Measurements from ENCODE around the gene DEGS2.

Gene DEGS2

GRCh38 chr14:100104523-100105300 lies 54.7 kb downstream of the DEGS2 start:
- TF ChIP-seq EZH2 (optimal IDR thresholded peaks at IDR 0.05; ENCODE audit: low read depth, low read length) (no peak), CTCF (IDR thresholded peaks at IDR 0.05; ENCODE audit: low read length) (no peak), EZH2phosphoT487 (IDR thresholded peaks at IDR 0.05; ENCODE audit: low read length) (no peak)
- Histone ChIP-seq H3K27me3 (replicated peaks; ENCODE audit: insufficient read depth, low read length) (no peaks in the 10 kb centered on the region), H3K36me3 (replicated peaks; ENCODE audit: insufficient read depth, low read length) (no peaks in the 10 kb centered on the region), H3K4me1 (ENCODE audit: low read length) (no peaks in the 10 kb centered on the region), H3K9me3 (replicated peaks; ENCODE audit: insufficient read depth, low read length) (no peaks in the 10 kb centered on the region), H3K79me2 (ENCODE audit: low read length) (no peaks in the 10 kb centered on the region), H3K4me2 (ENCODE audit: low read depth, low read length) (no peak overlapping the region), H3K4me3 (ENCODE audit: low read length) (no peak overlapping the region), H2AFZ (ENCODE audit: low read length) (no peak overlapping the region), H4K20me1 (ENCODE audit: insufficient read depth, low read length) (no peaks in the 10 kb centered on the region), H3F3A (ENCODE audit: insufficient read depth, low read length) (no peaks in the 10 kb centered on the region), H3K9ac (ENCODE audit: low read length) (no peak overlapping the region), H3K27ac (ENCODE audit: low read length) (no peak overlapping the region), H3K9me2 (replicated peaks; ENCODE audit: insufficient read depth, low read length) (no peaks in the 10 kb centered on the region)
- no peak for DNase-seq

DNA sequence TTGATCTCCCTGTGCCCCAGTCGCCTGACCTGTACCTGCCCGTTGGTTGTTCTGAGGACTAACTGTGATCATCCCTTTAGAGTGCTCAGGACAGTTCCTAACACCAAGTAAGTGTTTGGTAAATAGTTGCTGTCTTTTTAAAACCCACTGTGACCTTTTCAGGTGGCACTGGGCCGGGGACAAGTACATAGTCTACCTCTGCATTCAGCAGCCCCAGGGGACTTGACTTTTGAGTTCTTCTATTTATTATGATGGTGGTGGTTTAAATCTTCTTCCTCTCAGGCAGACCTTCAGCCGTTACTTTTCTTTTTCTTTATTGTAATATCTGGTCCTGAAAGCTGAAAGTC lies 55.5 kb downstream of the DEGS2 start:
- Histone ChIP-seq H4K20me1 (ENCODE audit: insufficient read depth, low read length) (no peaks in the 10 kb centered on the region), H3K79me2 (ENCODE audit: low read length) (no peaks in the 10 kb centered on the region), H3K9me3 (replicated peaks; ENCODE audit: insufficient read depth, low read length) (no peaks in the 10 kb centered on the region), H3K4me2 (ENCODE audit: low read depth, low read length) (no peak overlapping the region), H3K36me3 (replicated peaks; ENCODE audit: insufficient read depth, low read length) (no peaks in the 10 kb centered on the region), H3K9ac (ENCODE audit: low read length) (no peak overlapping the region), H3K9me2 (replicated peaks; ENCODE audit: insufficient read depth, low read length) (no peaks in the 10 kb centered on the region), H3K4me3 (ENCODE audit: low read length) (no peak overlapping the region), H3F3A (ENCODE audit: insufficient read depth, low read length) (no peaks in the 10 kb centered on the region), H3K27me3 (replicated peaks; ENCODE audit: insufficient read depth, low read length) (no peaks in the 10 kb centered on the region), H2AFZ (ENCODE audit: low read length) (no peak overlapping the region), H3K4me1 (ENCODE audit: low read length) (no peaks in the 10 kb centered on the region), H3K27ac (ENCODE audit: low read length) (no peak overlapping the region)
- TF ChIP-seq EZH2 (optimal IDR thresholded peaks at IDR 0.05; ENCODE audit: low read depth, low read length) (no peak), CTCF (IDR thresholded peaks at IDR 0.05; ENCODE audit: low read length) (no peak), EZH2phosphoT487 (IDR thresholded peaks at IDR 0.05; ENCODE audit: low read length) (no peak)
- no peak for DNase-seq

DNA sequence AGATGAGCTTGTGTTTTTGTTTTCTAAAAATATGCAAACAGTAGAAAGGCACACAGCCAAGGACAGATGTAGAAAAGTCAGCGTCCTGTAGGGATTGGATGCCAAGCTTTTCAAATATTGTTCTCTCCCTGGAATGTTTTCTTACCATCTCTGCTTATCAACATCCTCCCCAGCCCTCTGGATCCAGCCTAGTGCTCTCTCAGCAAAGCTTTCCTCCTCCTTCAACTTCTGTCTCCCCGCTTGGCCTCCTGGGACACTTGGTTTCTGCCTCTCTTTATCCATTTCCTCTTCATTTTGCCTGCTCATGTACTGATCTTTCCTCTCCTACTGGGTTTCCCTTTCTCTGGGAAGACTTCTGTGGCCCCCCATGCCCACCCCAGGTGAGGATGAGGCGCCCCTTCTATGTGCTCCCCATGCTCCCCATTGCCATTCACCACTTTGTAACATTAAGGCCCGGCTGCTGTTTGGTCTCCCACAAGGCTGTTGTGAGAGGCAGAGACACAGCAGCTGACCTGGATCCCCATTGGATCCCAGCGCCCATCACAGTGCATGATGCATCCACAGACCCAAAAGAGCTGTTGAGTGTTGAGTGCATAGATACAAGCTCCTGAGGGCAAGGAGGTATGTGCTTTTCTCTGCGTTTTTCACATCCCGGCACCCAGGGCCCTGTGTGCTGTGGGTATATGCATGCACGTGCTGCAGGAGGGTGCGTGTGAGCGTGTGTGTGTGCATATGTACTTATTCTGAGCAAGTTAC lies 56.0 kb downstream of the DEGS2 start:
- TF ChIP-seq CTCF (IDR thresholded peaks at IDR 0.05; ENCODE audit: low read length) (no peak), EZH2 (optimal IDR thresholded peaks at IDR 0.05; ENCODE audit: low read depth, low read length) (no peak), EZH2phosphoT487 (IDR thresholded peaks at IDR 0.05; ENCODE audit: low read length) (no peak)
- H2AFZ ChIP-seq (ENCODE audit: low read length) = no peak overlapping the region
- H3F3A ChIP-seq (ENCODE audit: insufficient read depth, low read length) = no peaks in the 10 kb centered on the region
- H3K27ac ChIP-seq (ENCODE audit: low read length) = no peak overlapping the region
- H3K27me3 ChIP-seq (replicated peaks; ENCODE audit: insufficient read depth, low read length) = no peaks in the 10 kb centered on the region
- no peak overlapping the region for H3K4me3 ChIP-seq (ENCODE audit: low read length)
- no peak overlapping the region for H3K4me2 ChIP-seq (ENCODE audit: low read depth, low read length)
- no peaks in the 10 kb centered on the region for H4K20me1 ChIP-seq (ENCODE audit: insufficient read depth, low read length)
- no peaks in the 10 kb centered on the region for H3K9me2 ChIP-seq (replicated peaks; ENCODE audit: insufficient read depth, low read length)
- no peaks in the 10 kb centered on the region for H3K4me1 ChIP-seq (ENCODE audit: low read length)
- H3K9ac ChIP-seq (ENCODE audit: low read length) = no peak overlapping the region
- H3K9me3 ChIP-seq (replicated peaks; ENCODE audit: insufficient read depth, low read length) = no peaks in the 10 kb centered on the region
- no peaks in the 10 kb centered on the region for H3K79me2 ChIP-seq (ENCODE audit: low read length)
- DNase-seq = no peak
- H3K36me3 ChIP-seq (replicated peaks; ENCODE audit: insufficient read depth, low read length) = no peaks in the 10 kb centered on the region
